GM19023 (cell line): ENCODE data around the gene SAG.

Experiments used
- ATAC-seq: cut with Tn5 transposase; IDR thresholded peaks from one replicate; pipeline ENCODE4 v1.9.1; 2021; ENCODE audit warnings: mild to moderate bottlenecking, moderate library complexity; ENCODE audit not compliant: unreplicated experiment

The SAG gene

GRCh38 chr2:233353769-233354499 is 46.3 kb downstream of the SAG start, which contains the start of gene DGKD:
Gene DGKD (plus strand): TSS chr2:233354494. CDS start chr2:233354519, 25 bp downstream.
- peak; percentile 50 for ATAC-seq

GRCh38 chr2:233354500-233354924 is 46.9 kb downstream of the SAG start:
- peak; percentile 22 for ATAC-seq

- ATAC-seq = peak; percentile 3
Observed at GRCh38 chr2:233354971-233355574, 47.5 kb downstream of the SAG start.

- ATAC-seq = no peak
Observed at GRCh38 chr2:233355916-233356315, 48.3 kb downstream of the SAG start.

GRCh38 chr2:233356546-233357308 is 49.1 kb downstream of the SAG start:
- no peak for ATAC-seq

GRCh38 chr2:233358335-233358734 is 50.7 kb downstream of the SAG start:
- no peak for ATAC-seq

- ATAC-seq = no peak
Observed at GRCh38 chr2:233358947-233359346, 51.3 kb downstream of the SAG start.

- ATAC-seq = no peak
Observed at GRCh38 chr2:233359823-233360222, 52.2 kb downstream of the SAG start.

- no peak for ATAC-seq
Observed at GRCh38 chr2:233360771-233361176, 53.2 kb downstream of the SAG start.

- no peak for ATAC-seq
Observed at GRCh38 chr2:233361297-233361696, 53.7 kb downstream of the SAG start.

GRCh38 chr2:233362742-233363141 is 55.1 kb downstream of the SAG start:
- ATAC-seq = no peak

GRCh38 chr2:233363744-233364235 is 56.2 kb downstream of the SAG start:
- ATAC-seq = no peak

GRCh38 chr2:233365861-233366520 is 58.4 kb downstream of the SAG start:
- ATAC-seq = no peak

GRCh38 chr2:233367586-233367985 is 60.0 kb downstream of the SAG start:
- ATAC-seq = no peak

GRCh38 chr2:233368756-233369155 is 61.1 kb downstream of the SAG start:
- ATAC-seq = no peak

- no peak for ATAC-seq
Observed at GRCh38 chr2:233369462-233369861, 61.8 kb downstream of the SAG start.

GRCh38 chr2:233369897-233370685 is 62.5 kb downstream of the SAG start:
- ATAC-seq = no peak

GRCh38 chr2:233371641-233372040 is 64.0 kb downstream of the SAG start:
- no peak for ATAC-seq

GRCh38 chr2:233372855-233373254 is 65.2 kb downstream of the SAG start:
- no peak for ATAC-seq

GRCh38 chr2:233373316-233373715 is 65.7 kb downstream of the SAG start:
- ATAC-seq = no peak
